Fibroblast of villous mesenchyme (primary cell): ENCODE measurements around the gene PRKN. TPM values are rescaled to one million over a fixed set of nuclear protein-coding genes. Genes with fewer than 3 reads are reported as not detected.

Experiments used
- DNase-seq: peaks from one replicate; pipeline ENCODE4 v3.0.0-alpha.2; 2010; ENCODE audit warnings: low read depth
- H3K4me3 ChIP-seq: 2 replicates; pipeline ENCODE4 v1.5.1; 2011; ENCODE audit warnings: low read depth, mild to moderate bottlenecking, low read length
- total RNA-seq: library from RNA; depleted of rRNA; stranded (reverse); fragments of >200 nt; gene quantifications from 2 replicates; pipeline ENCODE4 v1.2.3, GENCODE V29; 2012
- TF ChIP-seq, protein P1 (sequence below): IDR thresholded peaks from 2 replicates; pipeline ENCODE4 v1.5.1; 2012; ENCODE audit warnings: low read depth, mild to moderate bottlenecking, low read length; ENCODE audit not compliant: insufficient read depth

The PRKN gene
- total RNA-seq, 1 donor: 2.2 TPM

- no peak for DNase-seq
- no peak overlapping the region for H3K4me3 ChIP-seq
- TF ChIP-seq, protein P1, sequence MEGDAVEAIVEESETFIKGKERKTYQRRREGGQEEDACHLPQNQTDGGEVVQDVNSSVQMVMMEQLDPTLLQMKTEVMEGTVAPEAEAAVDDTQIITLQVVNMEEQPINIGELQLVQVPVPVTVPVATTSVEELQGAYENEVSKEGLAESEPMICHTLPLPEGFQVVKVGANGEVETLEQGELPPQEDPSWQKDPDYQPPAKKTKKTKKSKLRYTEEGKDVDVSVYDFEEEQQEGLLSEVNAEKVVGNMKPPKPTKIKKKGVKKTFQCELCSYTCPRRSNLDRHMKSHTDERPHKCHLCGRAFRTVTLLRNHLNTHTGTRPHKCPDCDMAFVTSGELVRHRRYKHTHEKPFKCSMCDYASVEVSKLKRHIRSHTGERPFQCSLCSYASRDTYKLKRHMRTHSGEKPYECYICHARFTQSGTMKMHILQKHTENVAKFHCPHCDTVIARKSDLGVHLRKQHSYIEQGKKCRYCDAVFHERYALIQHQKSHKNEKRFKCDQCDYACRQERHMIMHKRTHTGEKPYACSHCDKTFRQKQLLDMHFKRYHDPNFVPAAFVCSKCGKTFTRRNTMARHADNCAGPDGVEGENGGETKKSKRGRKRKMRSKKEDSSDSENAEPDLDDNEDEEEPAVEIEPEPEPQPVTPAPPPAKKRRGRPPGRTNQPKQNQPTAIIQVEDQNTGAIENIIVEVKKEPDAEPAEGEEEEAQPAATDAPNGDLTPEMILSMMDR: no peak
Measured at GRCh38 chr6:161424421-161424820, 1303.1 kb downstream of the PRKN start.

DNA sequence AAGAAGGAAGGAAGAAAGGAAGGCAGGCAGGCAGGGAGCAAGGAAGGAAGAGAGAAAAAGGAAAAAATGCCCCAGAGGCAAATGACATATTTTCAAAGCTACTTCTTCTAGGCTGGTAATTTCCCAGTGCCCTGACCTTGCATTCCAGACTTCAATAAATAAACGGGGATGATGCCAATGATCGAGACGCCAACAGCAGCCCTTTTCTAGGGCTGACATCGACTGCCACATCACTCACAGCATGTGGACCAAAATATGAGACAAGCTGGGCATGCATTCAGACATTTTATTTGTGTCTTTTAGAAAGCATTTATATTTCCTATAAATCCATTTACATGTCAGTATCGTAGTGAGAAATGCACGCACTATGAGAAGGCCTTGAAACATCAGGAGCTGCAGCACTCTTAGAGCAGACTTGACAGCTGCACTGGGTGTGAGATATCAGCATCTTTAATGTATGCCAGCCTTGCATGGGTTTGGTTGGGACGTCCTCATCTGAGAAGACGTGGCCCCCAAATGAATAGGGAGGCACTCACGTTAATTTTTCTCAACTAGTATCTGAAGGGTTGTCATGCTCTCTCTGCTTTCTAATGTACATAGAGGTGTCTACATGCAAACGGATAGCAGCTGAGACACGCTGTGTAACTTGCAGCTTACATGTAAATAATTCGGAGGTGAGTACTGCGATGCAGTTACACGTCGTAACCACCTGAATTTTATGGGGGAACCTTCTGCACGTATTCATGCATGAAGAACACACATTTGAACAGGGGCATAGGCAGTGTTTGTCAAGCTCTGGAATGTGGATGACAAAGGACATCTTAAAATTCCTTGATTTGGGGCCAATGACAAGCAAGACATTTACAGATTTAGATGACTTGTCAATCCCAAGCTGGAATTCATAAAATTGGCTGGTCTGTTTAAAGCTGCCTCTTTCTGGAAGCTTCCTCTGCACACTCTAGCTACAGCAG, 1304.6 kb downstream of the PRKN start:
- no peak overlapping the region for H3K4me3 ChIP-seq
- TF ChIP-seq, protein P1: no peak
- DNase-seq: no peak

DNA sequence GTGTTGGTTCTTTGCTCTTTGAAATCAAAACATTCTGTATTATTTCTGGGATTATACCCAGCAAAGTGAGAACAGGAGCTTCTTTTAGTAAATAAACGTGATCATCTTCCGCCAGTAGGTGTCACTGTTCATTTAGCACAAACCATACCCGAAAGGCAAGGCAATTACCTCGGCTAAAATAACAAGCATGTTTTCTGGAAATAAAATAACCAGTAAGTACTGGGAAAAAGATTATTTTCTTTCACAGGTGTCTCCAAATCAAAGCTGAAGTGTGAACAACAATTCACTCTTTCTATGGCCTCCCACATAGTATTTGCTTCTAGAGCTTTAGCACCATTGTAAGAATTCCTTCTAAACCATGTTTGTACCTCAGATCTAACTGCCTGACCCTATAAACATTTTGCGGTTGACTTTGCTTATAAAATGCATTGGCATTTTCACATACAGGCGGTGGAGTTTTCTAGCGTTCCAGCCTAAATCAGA, 1309.1 kb downstream of the PRKN start:
- no peak overlapping the region for H3K4me3 ChIP-seq
- TF ChIP-seq, protein P1: peak; percentile 60
- peak; percentile 84 for DNase-seq

GRCh38 chr6:161417717-161418462, 1309.7 kb downstream of the PRKN start:
- peak; percentile 55 for DNase-seq
- no peak overlapping the region for H3K4me3 ChIP-seq
- TF ChIP-seq, protein P1: no peak

DNA sequence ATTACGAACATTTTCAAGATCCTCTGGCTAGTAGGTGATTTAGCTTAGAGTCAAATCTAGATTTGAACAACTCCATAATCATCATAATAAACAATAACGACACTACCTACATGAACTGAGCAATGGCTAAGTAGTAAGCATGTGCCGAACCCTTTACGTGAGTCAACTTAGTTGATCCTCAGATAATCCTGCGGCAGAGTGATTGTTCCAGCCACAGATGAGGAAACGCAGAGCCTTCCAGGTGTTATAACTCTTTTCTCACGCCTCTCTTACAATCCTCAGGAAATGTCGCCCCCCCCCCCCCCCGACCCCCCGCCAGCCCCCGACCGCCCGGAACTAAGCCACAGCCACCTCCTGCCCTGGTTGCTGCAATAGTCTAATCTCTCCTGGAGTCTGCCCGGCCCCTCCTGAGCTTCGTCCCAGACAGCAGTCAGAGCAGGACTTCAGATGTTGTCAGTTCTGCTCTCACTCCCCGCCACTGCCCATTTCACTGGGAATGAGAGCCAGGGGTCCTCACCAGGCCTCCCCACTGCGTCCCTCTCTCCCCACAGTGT, 1312.2 kb downstream of the PRKN start:
- no peak for DNase-seq
- H3K4me3 ChIP-seq: no peak overlapping the region
- TF ChIP-seq, protein P1: no peak

GRCh38 chr6:161414707-161415106, 1312.9 kb downstream of the PRKN start:
- H3K4me3 ChIP-seq: no peak overlapping the region
- TF ChIP-seq, protein P1: no peak
- no peak for DNase-seq
